ENCODE results near the gene HSD17B10. TPM values are rescaled to one million over a fixed set of nuclear protein-coding genes. Genes with fewer than 3 reads are reported as not detected.

The HSD17B10 gene
- total RNA-seq (100 to 1,000 TPM in 1 of 7 donors, 10 to 100 TPM in 6; 46.0 to 127 (median 89.5) TPM), polyA plus RNA-seq (10 to 100 TPM; 48.5 to 85.1 TPM)
- long read RNA-seq, donor 1, transcript HSD17B10-201 (6 exons, 960 nt): major isoform, 33 of 38 reads
- long read RNA-seq, donor 1, partial matches to known transcripts: 1 of 38 reads
- long read RNA-seq, donor 1, other reads (novel, unspliced or antisense): 4 of 38 reads
- long read RNA-seq, donor 2, transcript HSD17B10-201 (6 exons, 960 nt): major isoform, 69 of 78 reads
- long read RNA-seq, donor 2, partial matches to known transcripts: 7 of 78 reads
- long read RNA-seq, donor 2, other reads (novel, unspliced or antisense): 0 of 78 reads
- long read RNA-seq, donor 3, transcript HSD17B10-201 (6 exons, 960 nt): major isoform, 42 of 67 reads
- long read RNA-seq, donor 3, partial matches to known transcripts: 20 of 67 reads
- long read RNA-seq, donor 3, other reads (novel, unspliced or antisense): 3 of 67 reads

DNA sequence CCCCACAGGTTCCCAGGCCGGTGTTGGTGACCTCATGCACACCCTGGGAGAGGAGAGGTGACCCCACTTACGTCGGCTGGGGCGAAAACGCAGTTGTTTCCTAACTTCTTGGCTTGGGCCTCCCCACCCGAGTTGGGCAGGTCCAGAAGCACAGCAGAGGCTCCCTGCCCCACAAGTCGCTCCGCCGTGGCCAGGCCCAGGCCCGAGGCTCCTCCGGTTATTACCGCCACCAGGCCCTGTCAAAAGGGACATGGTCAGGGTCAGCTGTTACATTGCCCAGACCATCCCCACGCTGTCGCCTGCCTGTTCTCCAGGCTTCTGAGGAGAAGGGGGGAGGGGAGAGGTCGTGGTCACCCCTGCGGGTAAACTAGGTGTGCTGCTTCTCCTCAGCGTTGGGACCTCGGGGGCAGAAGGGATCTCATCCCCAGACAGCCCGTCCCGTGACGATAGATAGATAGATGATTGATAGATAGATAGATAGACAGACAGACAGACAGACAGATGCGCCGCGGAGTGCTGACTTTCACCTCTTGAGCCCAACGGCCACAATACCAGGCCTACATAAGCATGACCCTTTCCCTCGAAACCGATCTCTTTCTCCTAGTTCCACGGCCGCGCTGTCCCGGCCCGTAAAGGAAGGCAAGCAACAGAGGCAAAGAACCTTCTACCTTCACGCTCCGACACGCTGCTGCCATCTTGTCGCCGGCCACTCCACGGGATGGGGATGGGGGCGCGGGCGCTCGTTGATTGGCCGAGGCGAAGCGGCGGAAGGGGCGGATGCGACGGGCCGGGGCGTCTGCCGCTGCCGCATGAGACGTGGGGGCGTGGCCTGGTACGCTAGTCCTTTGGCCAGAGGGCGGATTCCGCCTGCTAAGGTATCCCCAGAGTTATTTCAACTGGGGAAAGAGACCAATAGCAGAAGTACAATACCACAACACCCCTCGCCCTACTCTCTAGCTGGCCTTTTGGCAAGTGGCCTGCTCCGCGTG, at the start of gene HSD17B10:
Gene HSD17B10, minus strand, starts transcription at position 720 of the 989 bp plus-strand sequence. Its CDS starts 25 bp downstream, at position 695.
- H3K9me3 ChIP-seq: no peaks in the 10 kb centered on the region
- H3K4me3 ChIP-seq: peak within 1 kb of the TSS; percentile 53
- H3K4me1 ChIP-seq (ENCODE audit: insufficient read depth): no peaks in the 10 kb centered on the region
- H3K27ac ChIP-seq: peak within 1 kb of the TSS in 1 of 2 donors; percentile 54
- intact Hi-C loops (cut with DNase I): loop anchor here in 2 of 4 donors (10.0 kb wide), 1 partner anchor 119 kb away; no protein-coding TSS in a partner anchor
- WGBS, 3 donors: 22 to 35% (median 26%) methylated on average over 58 to 61 of the region's 61 CpGs
- TF ChIP-seq POLR2A (IDR thresholded peaks at IDR 0.05) (peak; percentile 63), EP300 (IDR thresholded peaks at IDR 0.05) (no peak)
- DNase-seq: peak; percentile 86 to 92 (median 88)
- H3K27me3 ChIP-seq: no peaks in the 10 kb centered on the region
- no peaks in the 10 kb centered on the region for H3K36me3 ChIP-seq

DNA sequence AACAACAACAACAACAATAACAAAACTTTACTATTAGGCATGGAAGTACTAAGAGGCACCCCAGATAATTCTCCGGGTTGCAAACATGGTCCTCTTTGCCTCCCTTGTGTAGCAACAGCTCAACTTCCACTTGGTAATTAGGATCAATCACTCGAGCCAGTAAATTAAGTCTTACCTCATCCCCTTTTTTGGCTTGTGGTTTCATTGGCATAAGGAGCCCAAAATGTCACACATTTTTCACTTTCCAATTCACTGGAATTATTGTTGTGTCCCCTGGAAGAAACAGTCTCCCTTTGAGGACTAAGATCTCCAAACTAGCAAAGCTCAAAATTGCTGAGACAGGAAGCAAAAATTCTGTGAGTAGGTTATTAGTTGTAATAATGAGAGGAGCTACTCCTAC, 49.2 kb upstream of the HSD17B10 start:
- TF ChIP-seq EP300 (IDR thresholded peaks at IDR 0.05): no peak
- TF ChIP-seq POLR2A (IDR thresholded peaks at IDR 0.05): no peak
- TF ChIP-seq, protein P1, sequence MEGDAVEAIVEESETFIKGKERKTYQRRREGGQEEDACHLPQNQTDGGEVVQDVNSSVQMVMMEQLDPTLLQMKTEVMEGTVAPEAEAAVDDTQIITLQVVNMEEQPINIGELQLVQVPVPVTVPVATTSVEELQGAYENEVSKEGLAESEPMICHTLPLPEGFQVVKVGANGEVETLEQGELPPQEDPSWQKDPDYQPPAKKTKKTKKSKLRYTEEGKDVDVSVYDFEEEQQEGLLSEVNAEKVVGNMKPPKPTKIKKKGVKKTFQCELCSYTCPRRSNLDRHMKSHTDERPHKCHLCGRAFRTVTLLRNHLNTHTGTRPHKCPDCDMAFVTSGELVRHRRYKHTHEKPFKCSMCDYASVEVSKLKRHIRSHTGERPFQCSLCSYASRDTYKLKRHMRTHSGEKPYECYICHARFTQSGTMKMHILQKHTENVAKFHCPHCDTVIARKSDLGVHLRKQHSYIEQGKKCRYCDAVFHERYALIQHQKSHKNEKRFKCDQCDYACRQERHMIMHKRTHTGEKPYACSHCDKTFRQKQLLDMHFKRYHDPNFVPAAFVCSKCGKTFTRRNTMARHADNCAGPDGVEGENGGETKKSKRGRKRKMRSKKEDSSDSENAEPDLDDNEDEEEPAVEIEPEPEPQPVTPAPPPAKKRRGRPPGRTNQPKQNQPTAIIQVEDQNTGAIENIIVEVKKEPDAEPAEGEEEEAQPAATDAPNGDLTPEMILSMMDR (IDR thresholded peaks at IDR 0.05): no peak
- intact Hi-C loops (cut with DNase I): no loop called here
- H3K27ac ChIP-seq: no peak overlapping the region
- no peak overlapping the region for H3K4me3 ChIP-seq
- no peak for DNase-seq
- no peaks in the 10 kb centered on the region for H3K4me1 ChIP-seq (ENCODE audit: insufficient read depth)
- no peaks in the 10 kb centered on the region for H3K27me3 ChIP-seq
- WGBS, 3 donors: 59 to 72% (median 64%) methylated on average over 2 of the region's 2 CpGs
- no peaks in the 10 kb centered on the region for H3K36me3 ChIP-seq
- H3K9me3 ChIP-seq: no peaks in the 10 kb centered on the region

DNA sequence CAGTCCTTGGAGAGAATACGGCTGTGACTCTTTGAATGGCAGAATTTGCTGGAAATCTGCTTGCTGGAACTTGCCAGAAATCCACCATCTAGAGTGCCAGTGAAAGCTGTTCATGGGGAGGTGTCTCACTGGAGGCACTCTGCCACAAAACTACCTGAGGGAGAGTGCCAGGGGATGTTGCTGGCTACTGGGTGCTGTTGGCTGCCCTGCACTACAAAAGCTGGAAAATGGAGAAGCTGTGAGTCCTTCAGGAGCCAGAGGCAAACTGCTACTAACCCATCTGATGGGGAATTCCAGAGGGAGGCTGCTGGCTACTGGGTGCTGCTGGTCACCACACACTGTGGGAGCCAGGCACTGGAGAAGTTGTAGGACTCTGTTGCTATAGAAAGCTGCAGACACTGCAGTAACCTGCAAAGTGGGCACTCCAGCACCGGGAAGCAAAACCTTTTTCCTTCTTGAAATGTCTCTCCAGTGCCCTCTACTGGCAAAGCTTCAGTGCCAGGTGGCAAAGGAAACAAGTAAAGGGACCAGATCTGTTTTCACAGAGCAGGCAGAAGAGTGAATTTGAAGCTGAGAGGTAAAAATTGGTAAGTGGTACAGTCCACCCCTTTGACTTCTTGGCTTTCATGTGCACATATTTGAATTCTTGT, 47.8 kb upstream of the HSD17B10 start:
- Histone ChIP-seq H3K27ac (no peak overlapping the region), H3K9me3 (no peaks in the 10 kb centered on the region), H3K4me3 (no peak overlapping the region), H3K4me1 (ENCODE audit: insufficient read depth) (no peaks in the 10 kb centered on the region), H3K36me3 (no peaks in the 10 kb centered on the region), H3K27me3 (no peaks in the 10 kb centered on the region)
- 41 to 43% (median 41%) methylated on average over 2 of the region's 2 CpGs for WGBS, 3 donors
- TF ChIP-seq EP300 (IDR thresholded peaks at IDR 0.05): no peak
- TF ChIP-seq, protein P1 (IDR thresholded peaks at IDR 0.05): no peak
- TF ChIP-seq POLR2A (IDR thresholded peaks at IDR 0.05): no peak
- intact Hi-C loops (cut with DNase I): no loop called here
- DNase-seq: peak in 1 of 5 donors; percentile 18

DNA sequence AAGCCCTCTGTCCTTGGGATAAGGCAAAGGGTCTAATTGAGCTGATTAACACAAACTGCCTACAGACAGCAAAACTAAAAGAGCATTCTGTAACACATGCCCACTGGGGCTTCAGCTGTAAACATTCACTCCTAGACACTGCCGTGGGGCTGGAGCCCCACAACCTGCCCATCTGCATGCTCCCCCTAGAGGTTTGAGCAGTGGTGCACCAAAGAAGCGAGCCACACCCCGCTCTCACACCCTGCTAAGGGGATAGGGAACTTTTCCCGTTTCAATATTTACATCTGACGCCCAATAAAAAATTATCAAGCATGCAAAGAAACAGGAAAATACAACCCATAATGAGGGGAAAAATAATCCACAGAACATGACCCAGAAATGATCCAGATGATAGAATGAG, 46.9 kb upstream of the HSD17B10 start:
- no peaks in the 10 kb centered on the region for H3K36me3 ChIP-seq
- no peak overlapping the region for H3K4me3 ChIP-seq
- intact Hi-C loops (cut with DNase I): no loop called here
- TF ChIP-seq POLR2A (IDR thresholded peaks at IDR 0.05): no peak
- TF ChIP-seq, protein P1 (IDR thresholded peaks at IDR 0.05): no peak
- no peak for TF ChIP-seq EP300 (IDR thresholded peaks at IDR 0.05)
- H3K9me3 ChIP-seq: no peaks in the 10 kb centered on the region
- 29 to 37% (median 35%) methylated on average over 5 of the region's 5 CpGs for WGBS, 3 donors
- DNase-seq: no peak
- no peaks in the 10 kb centered on the region for H3K27me3 ChIP-seq
- no peaks in the 10 kb centered on the region for H3K4me1 ChIP-seq (ENCODE audit: insufficient read depth)
- no peak overlapping the region for H3K27ac ChIP-seq

Measured in ovary (tissue), 10 donors.